Measurements from ENCODE around the gene TIGD2. TPM values are rescaled to one million over a fixed set of nuclear protein-coding genes. Genes with fewer than 3 reads are reported as not detected.

Gene TIGD2
- polyA plus RNA-seq, 1 donor from 2014 or later, result 4.7 TPM

DNA sequence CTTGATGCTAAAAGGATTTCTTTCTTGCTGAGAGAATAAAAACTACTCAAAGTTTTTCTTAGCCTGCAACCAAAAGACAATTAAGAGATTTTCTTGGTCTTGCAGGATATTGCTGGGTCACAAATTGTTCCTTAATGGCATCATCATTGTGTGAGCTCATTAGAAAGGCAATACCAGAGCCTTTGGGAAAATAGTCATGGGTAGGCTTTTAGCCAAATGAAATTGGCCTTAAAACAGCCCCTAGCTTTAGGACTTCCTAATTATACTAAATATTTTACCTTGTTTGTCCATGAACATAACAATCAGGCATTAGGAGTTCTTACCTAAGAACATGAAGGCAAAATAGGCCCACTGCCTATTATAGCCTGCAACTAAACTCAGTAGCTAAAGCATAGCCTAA lies 43.9 kb upstream of the TIGD2 start:
- Histone ChIP-seq H3K27me3 (ENCODE audit: insufficient read depth, low read depth, low read length) (no peaks in the 10 kb centered on the region), H3K4me2 (ENCODE audit: low read length) (no peak overlapping the region), H3K9me3 (ENCODE audit: low read length) (no peaks in the 10 kb centered on the region), H3K9me2 (ENCODE audit: insufficient read depth, low read length) (no peaks in the 10 kb centered on the region), H4K20me1 (ENCODE audit: insufficient read depth) (no peaks in the 10 kb centered on the region), H3K36me3 (ENCODE audit: insufficient read depth, low read length) (no peaks in the 10 kb centered on the region), H3K27ac (ENCODE audit: low read length) (no peak overlapping the region), H3K4me3 (ENCODE audit: low read length) (no peak overlapping the region), H2AFZ (ENCODE audit: low read depth, low read length) (no peak overlapping the region), H3K9ac (ENCODE audit: low read length) (no peak overlapping the region), H3F3A (ENCODE audit: insufficient read depth, low read length, poor library complexity, severe bottlenecking) (no peaks in the 10 kb centered on the region), H3K79me2 (replicated peaks; ENCODE audit: insufficient read depth, low read length) (no peaks in the 10 kb centered on the region)
- no peak for TF ChIP-seq POLR2AphosphoS5 (IDR thresholded peaks at IDR 0.05)
- no peak for TF ChIP-seq EZH2 (IDR thresholded peaks at IDR 0.05; ENCODE audit: borderline replicate concordance, insufficient read depth, low read length, poor library complexity, severe bottlenecking)
- no peak for TF ChIP-seq EP300 (conservative IDR thresholded peaks at IDR 0.05; ENCODE audit: poor library complexity, severe bottlenecking)
- TF ChIP-seq, protein P1, sequence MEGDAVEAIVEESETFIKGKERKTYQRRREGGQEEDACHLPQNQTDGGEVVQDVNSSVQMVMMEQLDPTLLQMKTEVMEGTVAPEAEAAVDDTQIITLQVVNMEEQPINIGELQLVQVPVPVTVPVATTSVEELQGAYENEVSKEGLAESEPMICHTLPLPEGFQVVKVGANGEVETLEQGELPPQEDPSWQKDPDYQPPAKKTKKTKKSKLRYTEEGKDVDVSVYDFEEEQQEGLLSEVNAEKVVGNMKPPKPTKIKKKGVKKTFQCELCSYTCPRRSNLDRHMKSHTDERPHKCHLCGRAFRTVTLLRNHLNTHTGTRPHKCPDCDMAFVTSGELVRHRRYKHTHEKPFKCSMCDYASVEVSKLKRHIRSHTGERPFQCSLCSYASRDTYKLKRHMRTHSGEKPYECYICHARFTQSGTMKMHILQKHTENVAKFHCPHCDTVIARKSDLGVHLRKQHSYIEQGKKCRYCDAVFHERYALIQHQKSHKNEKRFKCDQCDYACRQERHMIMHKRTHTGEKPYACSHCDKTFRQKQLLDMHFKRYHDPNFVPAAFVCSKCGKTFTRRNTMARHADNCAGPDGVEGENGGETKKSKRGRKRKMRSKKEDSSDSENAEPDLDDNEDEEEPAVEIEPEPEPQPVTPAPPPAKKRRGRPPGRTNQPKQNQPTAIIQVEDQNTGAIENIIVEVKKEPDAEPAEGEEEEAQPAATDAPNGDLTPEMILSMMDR (IDR thresholded peaks at IDR 0.05; ENCODE audit: poor library complexity, severe bottlenecking), result no peak
- TF ChIP-seq SMC3 (conservative IDR thresholded peaks at IDR 0.05; ENCODE audit: poor library complexity), result no peak
- no peak for TF ChIP-seq MXI1 (conservative IDR thresholded peaks at IDR 0.05; ENCODE audit: poor library complexity, severe bottlenecking)
- TF ChIP-seq RAD21 (conservative IDR thresholded peaks at IDR 0.05), result no peak
- TF ChIP-seq TAF1 (IDR thresholded peaks at IDR 0.05; ENCODE audit: low read depth), result no peak
- TF ChIP-seq, protein P2, sequence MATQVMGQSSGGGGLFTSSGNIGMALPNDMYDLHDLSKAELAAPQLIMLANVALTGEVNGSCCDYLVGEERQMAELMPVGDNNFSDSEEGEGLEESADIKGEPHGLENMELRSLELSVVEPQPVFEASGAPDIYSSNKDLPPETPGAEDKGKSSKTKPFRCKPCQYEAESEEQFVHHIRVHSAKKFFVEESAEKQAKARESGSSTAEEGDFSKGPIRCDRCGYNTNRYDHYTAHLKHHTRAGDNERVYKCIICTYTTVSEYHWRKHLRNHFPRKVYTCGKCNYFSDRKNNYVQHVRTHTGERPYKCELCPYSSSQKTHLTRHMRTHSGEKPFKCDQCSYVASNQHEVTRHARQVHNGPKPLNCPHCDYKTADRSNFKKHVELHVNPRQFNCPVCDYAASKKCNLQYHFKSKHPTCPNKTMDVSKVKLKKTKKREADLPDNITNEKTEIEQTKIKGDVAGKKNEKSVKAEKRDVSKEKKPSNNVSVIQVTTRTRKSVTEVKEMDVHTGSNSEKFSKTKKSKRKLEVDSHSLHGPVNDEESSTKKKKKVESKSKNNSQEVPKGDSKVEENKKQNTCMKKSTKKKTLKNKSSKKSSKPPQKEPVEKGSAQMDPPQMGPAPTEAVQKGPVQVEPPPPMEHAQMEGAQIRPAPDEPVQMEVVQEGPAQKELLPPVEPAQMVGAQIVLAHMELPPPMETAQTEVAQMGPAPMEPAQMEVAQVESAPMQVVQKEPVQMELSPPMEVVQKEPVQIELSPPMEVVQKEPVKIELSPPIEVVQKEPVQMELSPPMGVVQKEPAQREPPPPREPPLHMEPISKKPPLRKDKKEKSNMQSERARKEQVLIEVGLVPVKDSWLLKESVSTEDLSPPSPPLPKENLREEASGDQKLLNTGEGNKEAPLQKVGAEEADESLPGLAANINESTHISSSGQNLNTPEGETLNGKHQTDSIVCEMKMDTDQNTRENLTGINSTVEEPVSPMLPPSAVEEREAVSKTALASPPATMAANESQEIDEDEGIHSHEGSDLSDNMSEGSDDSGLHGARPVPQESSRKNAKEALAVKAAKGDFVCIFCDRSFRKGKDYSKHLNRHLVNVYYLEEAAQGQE (IDR thresholded peaks at IDR 0.05; ENCODE audit: borderline replicate concordance), result no peak

DNA sequence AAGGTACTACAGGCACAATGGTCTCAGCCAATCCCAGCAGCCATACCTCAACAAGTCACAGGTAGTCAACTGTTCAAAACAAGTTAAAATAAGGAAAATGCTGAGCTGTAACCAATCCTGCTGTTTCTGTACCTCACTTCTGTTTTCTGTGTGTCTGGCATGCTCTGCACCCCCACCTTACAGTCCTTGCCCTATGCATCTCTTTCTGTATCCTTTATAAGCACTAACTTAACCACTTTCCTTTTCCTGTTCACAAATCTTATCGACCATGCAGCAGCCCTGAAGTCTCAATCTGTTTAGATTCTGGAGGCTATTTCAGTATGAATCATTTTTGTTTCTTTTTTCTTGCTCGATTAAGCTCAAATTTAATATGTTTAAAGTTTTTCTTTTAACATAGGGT lies 41.9 kb upstream of the TIGD2 start:
- Histone ChIP-seq H3K9me2 (ENCODE audit: insufficient read depth, low read length) (no peaks in the 10 kb centered on the region), H3K79me2 (replicated peaks; ENCODE audit: insufficient read depth, low read length) (no peaks in the 10 kb centered on the region), H3K27me3 (ENCODE audit: insufficient read depth, low read depth, low read length) (no peaks in the 10 kb centered on the region), H3K9ac (ENCODE audit: low read length) (no peak overlapping the region), H3K4me2 (ENCODE audit: low read length) (no peak overlapping the region), H3K9me3 (ENCODE audit: low read length) (no peaks in the 10 kb centered on the region), H3K36me3 (ENCODE audit: insufficient read depth, low read length) (no peaks in the 10 kb centered on the region), H3K4me3 (ENCODE audit: low read length) (no peak overlapping the region), H4K20me1 (ENCODE audit: insufficient read depth) (no peaks in the 10 kb centered on the region), H2AFZ (ENCODE audit: low read depth, low read length) (no peak overlapping the region), H3F3A (ENCODE audit: insufficient read depth, low read length, poor library complexity, severe bottlenecking) (no peaks in the 10 kb centered on the region), H3K27ac (ENCODE audit: low read length) (no peak overlapping the region)
- TF ChIP-seq, protein P2 (IDR thresholded peaks at IDR 0.05; ENCODE audit: borderline replicate concordance), result no peak
- TF ChIP-seq TAF1 (IDR thresholded peaks at IDR 0.05; ENCODE audit: low read depth), result no peak
- TF ChIP-seq EP300 (conservative IDR thresholded peaks at IDR 0.05; ENCODE audit: poor library complexity, severe bottlenecking), result no peak
- no peak for TF ChIP-seq EZH2 (IDR thresholded peaks at IDR 0.05; ENCODE audit: borderline replicate concordance, insufficient read depth, low read length, poor library complexity, severe bottlenecking)
